OCI-LY3 (cell line): Measurements from ENCODE around the gene MDFI.

Experiments used
- CTCF ChIP-seq: fragments of 200-600, 300-600 bp; sonication (generic); IDR thresholded peaks from 2 replicates; pipeline ENCODE4 v1.5.1; 2014; ENCODE audit warnings: antibody characterized with exemption, low read length, low read depth
- EZH2phosphoT487 ChIP-seq: fragments of 200-600 bp; shearing (Covaris generic); IDR thresholded peaks from 2 replicates; pipeline ENCODE4 v1.6.1; 2018; ENCODE audit warnings: antibody characterized with exemption, mixed run types, low read depth

GRCh38 chr6:41679696-41680095, 41.4 kb downstream of the MDFI start:
- no peak for TF ChIP-seq CTCF
- TF ChIP-seq EZH2phosphoT487: no peak
